H1 (cell line): Measurements from ENCODE around the gene LSG1. TPM values are rescaled to one million over a fixed set of nuclear protein-coding genes. Genes with fewer than 3 reads are reported as not detected.
A peak's percentile ranks its signal among the peaks of the same experiment; 100 is the strongest.

ENCODE experiments used
- CTCF ChIA-PET: fragments of 300-600 bp; sonication (Branson Sonifier 250); formaldehyde crosslinking; loops from one replicate; lab custom pipeline; 2021; ENCODE audit not compliant: partially characterized antibody; lab: Charles Lee
- POLR2A ChIA-PET: fragments of 300-600 bp; sonication (Branson Sonifier 250); formaldehyde crosslinking; loops from one replicate; lab custom pipeline; 2021; ENCODE audit warnings: inconsistent platforms; ENCODE audit not compliant: partially characterized antibody; lab: Charles Lee
- DNase-seq, 2 experiments: peaks; one replicate each; pipeline versions ENCODE4 v3.0.0 to v3.0.0-alpha.2; 2010 to 2022; ENCODE audit warnings: low spot score in 2 of 2, low read depth in 1 of 2, mixed read lengths in 1 of 2
- FAIRE-seq: peaks from 2 replicates; lab custom pipeline; 2011; peaks lifted over from hg19 to GRCh38; lab: Jason Lieb, UNC
- H2AFZ ChIP-seq: 2 replicates; pipeline ENCODE4 v1.8.1; 2012; ENCODE audit warnings: low read length, inconsistent platforms
- H2AK5ac ChIP-seq: 2 replicates; pipeline ENCODE4 v1.6.1; 2013; ENCODE audit warnings: low read depth, low read length
- H2BK120ac ChIP-seq: replicated peaks from 2 replicates; pipeline ENCODE3; 2013; ENCODE audit warnings: low read depth, low read length, inconsistent platforms
- H2BK12ac ChIP-seq: 2 replicates; pipeline ENCODE4 v1.6.1; 2013; ENCODE audit warnings: low read depth, low read length
- H2BK15ac ChIP-seq: 2 replicates; pipeline ENCODE4 v1.6.1; 2013; ENCODE audit warnings: low read length
- H2BK20ac ChIP-seq: 2 replicates; pipeline ENCODE4 v1.6.1; 2013; ENCODE audit warnings: low read length
- H2BK5ac ChIP-seq: 2 replicates; pipeline ENCODE4 v1.6.1; 2013; ENCODE audit warnings: low read depth, low read length
- H3K14ac ChIP-seq: 2 replicates; pipeline ENCODE4 v1.6.1; 2013; ENCODE audit warnings: inconsistent platforms; ENCODE audit not compliant: insufficient read length
- H3K18ac ChIP-seq: 2 replicates; pipeline ENCODE4 v1.6.1; 2013; ENCODE audit warnings: low read length; ENCODE audit errors: extremely low read depth
- H3K23ac ChIP-seq: 2 replicates; pipeline ENCODE4 v1.6.1; 2013; ENCODE audit warnings: inconsistent platforms; ENCODE audit not compliant: insufficient read length
- H3K23me2 ChIP-seq: 2 replicates; pipeline ENCODE4 v1.6.1; 2013; ENCODE audit warnings: low read depth, low read length
- H3K27ac ChIP-seq: 2 replicates; pipeline ENCODE4 v1.6.1; 2011; ENCODE audit warnings: low read depth, low read length, inconsistent platforms
- H3K27me3 ChIP-seq, 4 experiments: replicated peaks in 1 of 4; 1 replicate in 1 of 4; 2 replicates in 3 of 4; pipeline versions ENCODE4 v1.6.1 to v1.8.1; 2011 to 2013; ENCODE audit warnings: low read length in 3 of 4, mild to moderate bottlenecking in 3 of 4, inconsistent platforms in 2 of 4, mixed read lengths in 2 of 4, moderate library complexity in 1 of 4; ENCODE audit not compliant: control insufficient read depth in 3 of 4, insufficient read depth in 3 of 4; ENCODE audit errors: extremely low read depth in 1 of 4
- H3K36me3 ChIP-seq, 4 experiments: 2 replicates each; pipeline versions ENCODE4 v1.6.1 to v1.8.1; 2011 to 2013; ENCODE audit warnings: mild to moderate bottlenecking in 4 of 4, low read length in 3 of 4, moderate library complexity in 2 of 4, control low read depth in 1 of 4, inconsistent platforms in 1 of 4; ENCODE audit not compliant: insufficient read depth in 4 of 4, control insufficient read depth in 2 of 4
- H3K4ac ChIP-seq: replicated peaks from 2 replicates; pipeline ENCODE3; 2013; ENCODE audit warnings: low read length, low read depth, mixed read lengths, inconsistent platforms; ENCODE audit not compliant: insufficient read length
- H3K4me1 ChIP-seq, 4 experiments: replicated peaks in 1 of 4; 1 replicate in 1 of 4; 2 replicates in 3 of 4; pipeline versions ENCODE4 v1.6.1 to v1.8.1; 2011 to 2013; ENCODE audit warnings: low read length in 3 of 4, inconsistent platforms in 2 of 4, mixed read lengths in 1 of 4; ENCODE audit not compliant: insufficient read depth in 4 of 4, control insufficient read depth in 3 of 4
- H3K4me2 ChIP-seq, 2 experiments: 2 replicates each; pipeline versions ENCODE4 v1.6.1 to v1.8.1; 2011 to 2013; ENCODE audit warnings: low read depth in 2 of 2, low read length in 2 of 2, control low read depth in 1 of 2, inconsistent platforms in 1 of 2, mild to moderate bottlenecking in 1 of 2; ENCODE audit not compliant: insufficient read depth in 1 of 2
- H3K4me3 ChIP-seq, 4 experiments: fragments of 200-600, 300-600 bp in 1 of 4; sonication (generic), shearing (Covaris generic), sonication (Bioruptor Twin) in 1 of 4; 2 replicates each; pipeline versions ENCODE4 v1.5.1 to v1.8.1; 2011 to 2016; ENCODE audit warnings: low read length in 4 of 4, low read depth in 3 of 4, control low read depth in 2 of 4, inconsistent platforms in 2 of 4, mild to moderate bottlenecking in 2 of 4, mixed read lengths in 1 of 4, moderate library complexity in 1 of 4; ENCODE audit not compliant: insufficient read depth in 2 of 4; ENCODE audit errors: extremely low read depth in 1 of 4
- H3K56ac ChIP-seq: replicated peaks from 2 replicates; pipeline ENCODE3; 2013; ENCODE audit warnings: low read depth, mild to moderate bottlenecking, mixed read lengths, low read length, inconsistent platforms; ENCODE audit not compliant: insufficient read length
- H3K79me1 ChIP-seq: 2 replicates; pipeline ENCODE4 v1.6.1; 2013; ENCODE audit warnings: low read depth, low read length, control low read depth
- H3K79me2 ChIP-seq, 2 experiments: 2 replicates each; pipeline versions ENCODE4 v1.6.1 to v1.8.1; 2012 to 2013; ENCODE audit warnings: low read length in 2 of 2, mild to moderate bottlenecking in 2 of 2, inconsistent platforms in 1 of 2; ENCODE audit not compliant: insufficient read depth in 2 of 2, control insufficient read depth in 1 of 2
- H3K9ac ChIP-seq, 4 experiments: replicated peaks in 1 of 4; 1 replicate in 1 of 4; 2 replicates in 3 of 4; pipeline versions ENCODE4 v1.6.1 to v1.8.1; 2011 to 2013; ENCODE audit warnings: low read depth in 3 of 4, low read length in 3 of 4, control low read depth in 2 of 4, mild to moderate bottlenecking in 2 of 4, moderate library complexity in 2 of 4, inconsistent platforms in 1 of 4; ENCODE audit errors: extremely low read depth in 1 of 4
- H3K9me3 ChIP-seq, 2 experiments: 2 replicates each; pipeline versions ENCODE4 v1.6.1 to v1.8.1; 2012 to 2013; ENCODE audit warnings: mild to moderate bottlenecking in 2 of 2, moderate library complexity in 2 of 2, control low read depth in 1 of 2, inconsistent platforms in 1 of 2, low read depth in 1 of 2, low read length in 1 of 2, mixed read lengths in 1 of 2; ENCODE audit not compliant: insufficient read depth in 2 of 2
- H4K20me1 ChIP-seq, 2 experiments: replicated peaks in 1 of 2; 2 replicates each; pipeline versions ENCODE3 to v1.8.1; 2011 to 2013; ENCODE audit warnings: inconsistent platforms in 2 of 2, low read length in 2 of 2, mild to moderate bottlenecking in 1 of 2; ENCODE audit not compliant: insufficient read depth in 2 of 2, control insufficient read depth in 1 of 2
- H4K5ac ChIP-seq: 2 replicates; pipeline ENCODE4 v1.6.1; 2013; ENCODE audit warnings: low read length, low read depth, mixed read lengths, inconsistent platforms; ENCODE audit not compliant: insufficient read length
- H4K8ac ChIP-seq: 2 replicates; pipeline ENCODE4 v1.8.0; 2013; ENCODE audit warnings: mild to moderate bottlenecking, moderate library complexity, low read length, inconsistent platforms; ENCODE audit not compliant: insufficient read depth; ENCODE audit errors: extremely low read depth
- H4K91ac ChIP-seq: replicated peaks from 2 replicates; pipeline ENCODE3; 2013; ENCODE audit warnings: low read length, mixed read lengths, inconsistent platforms; ENCODE audit not compliant: insufficient read length
- CBX5 ChIP-seq: fragments of 300-800, 300-1000 bp; sonication (generic); IDR thresholded peaks from 2 replicates; pipeline ENCODE4 v1.7.1; 2016; ENCODE audit warnings: antibody characterized with exemption, low read length, low read depth
- CREB1 ChIP-seq: IDR thresholded peaks from 2 replicates; pipeline ENCODE4 v1.6.1; 2012; ENCODE audit warnings: inconsistent platforms
- CTBP2 ChIP-seq: IDR thresholded peaks from 2 replicates; pipeline ENCODE4 v1.7.0; 2011; ENCODE audit warnings: borderline replicate concordance, mild to moderate bottlenecking, moderate library complexity, mixed read lengths, low read length; ENCODE audit not compliant: insufficient read depth, insufficient read length
- SP1 ChIP-seq: IDR thresholded peaks from 2 replicates; pipeline ENCODE4 v1.6.1; 2011; ENCODE audit warnings: low read depth, low read length
- SP4 ChIP-seq: IDR thresholded peaks from 2 replicates; pipeline ENCODE4 v1.6.1; 2012; ENCODE audit warnings: low read length, inconsistent platforms
- WGBS, 2 experiments: shearing (Covaris generic) in 1 of 2; methylation state at CpG; one replicate each; pipeline versions ENCODE4 v1.1.6 to v1.1.7; 2013 to 2015; ENCODE audit warnings: low lambda C conversion rate in 2 of 2, mixed read lengths in 2 of 2, inconsistent platforms in 1 of 2, low coverage in 1 of 2, missing lambda C conversion rate in 1 of 2; ENCODE audit not compliant: insufficient replicate concordance in 2 of 2, insufficient coverage in 1 of 2, insufficient read length in 1 of 2; ENCODE audit errors: extremely low coverage in 1 of 2, missing lambda C conversion rate in 1 of 2; 5-methylcytosine and 5-hydroxymethylcytosine counted together
- polyA plus RNA-seq, 7 experiments: library from polyadenylated mRNA; depleted of rRNA in 3 of 7; stranded (reverse) in 5 of 7; unstranded in 2 of 7; fragments of >200 nt in 5 of 7; fragments of 200-250 nt in 2 of 7; gene quantifications; 1 replicate in 5 of 7; 2 replicates in 1 of 7; 4 replicates in 1 of 7; pipeline versions ENCODE4 v1.2.1 to v1.2.3, GENCODE V29; 2011 to 2013; ENCODE audit warnings: missing spikeins in 2 of 7, mixed read lengths in 2 of 7
- total RNA-seq: library from RNA; stranded (reverse); fragmentation: NEBNext Ultra II Directional; extraction: Animal tissue kit (Norgen Biotek cat#: 25700); gene quantifications from 2 replicates; pipeline ENCODE4 v1.2.1, GENCODE V29; 2021

Gene LSG1
- total and polyA plus RNA-seq, 2 of the 8 experiments (the other 6 are each of a cell fraction or from before 2014, with no cell fraction given) = 23.7 to 47.6 TPM

DNA sequence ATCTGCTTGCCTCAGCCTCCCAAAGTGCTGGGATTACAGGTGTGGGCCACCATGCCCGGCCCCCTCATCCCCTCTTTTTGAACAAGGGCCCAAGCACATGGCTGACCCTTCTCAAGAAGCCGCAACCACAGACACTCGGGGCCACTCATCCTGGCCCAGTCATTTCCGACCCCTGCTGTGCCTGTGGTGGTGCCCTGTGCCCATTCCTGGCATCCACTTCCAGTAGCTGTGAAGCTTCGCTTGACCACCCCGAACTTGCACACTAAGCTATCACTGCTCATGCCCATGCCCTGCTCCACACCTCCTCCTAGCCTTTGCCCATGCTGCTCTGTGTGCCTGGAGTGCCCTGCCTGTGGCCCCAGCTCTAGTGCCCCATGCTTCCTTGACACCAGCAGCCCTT lies 47.0 kb downstream of the LSG1 start:
- WGBS, 2 experiments = 88% methylated on average over 6 of the region's 6 CpGs; no CpG with 5 or more reads in 1 of the 2 experiments
- Histone ChIP-seq H3K9ac (no peak overlapping the region), H3K27me3 (no peaks in the 10 kb centered on the region), H3K36me3 (peaks cover 0 to 20% (median 4%) of the 10 kb centered on the region in 4 experiments; a peak in 6 of 8 replicates), H3K18ac (no peak overlapping the region), H3K4me1 (no peaks in the 10 kb centered on the region), H3K79me1 (no peaks in the 10 kb centered on the region), H3K4me3 (no peak overlapping the region), H2BK120ac (no peak overlapping the region), H3K9me3 (peaks cover 6 to 9% of the 10 kb centered on the region in 2 experiments), H2BK12ac (no peak overlapping the region), H2AFZ (no peak overlapping the region), H3K4ac (no peak overlapping the region), H4K8ac (no peak overlapping the region), H3K79me2 (no peaks in the 10 kb centered on the region), H2BK5ac (0 out of 2 replicates have a peak overlapping the region, but pooled peaks have one; percentile 35), H4K20me1 (peaks cover 0 to 3% of the 10 kb centered on the region in 2 experiments), H3K4me2 (no peak overlapping the region), H3K56ac (no peak overlapping the region), H3K23ac (no peak overlapping the region), H2BK15ac (no peak overlapping the region), H4K91ac (no peak overlapping the region), H2AK5ac (no peak overlapping the region), H3K27ac (no peak overlapping the region), H3K23me2 (no peaks in the 10 kb centered on the region), H3K14ac (no peak overlapping the region), H4K5ac (no peak overlapping the region), H2BK20ac (no peak overlapping the region)
- CTCF ChIA-PET = interaction anchor here (0.6 to 2.6 kb wide), 4 partner anchors 17 to 897 kb away, joined by 3 to 5 read pairs (median 4); no protein-coding TSS in a partner anchor
- no peak for FAIRE-seq
- POLR2A ChIA-PET = interaction anchor here (1.3 kb wide), 1 partner anchor 9 kb away, joined by 4 read pairs; no protein-coding TSS in a partner anchor
- TF ChIP-seq CREB1 (no peak), CBX5 (no peak), CTBP2 (no peak), SP1 (no peak), SP4 (no peak)
- DNase-seq = no peak
